GM18508 (cell line): Measurements from ENCODE around the gene NKRF.

Source experiments
- ATAC-seq: cut with Tn5 transposase; IDR thresholded peaks from one replicate; pipeline ENCODE4 v1.9.1; 2021; ENCODE audit warnings: moderate number of reproducible peaks; ENCODE audit not compliant: insufficient read depth, unreplicated experiment

The NKRF gene

DNA sequence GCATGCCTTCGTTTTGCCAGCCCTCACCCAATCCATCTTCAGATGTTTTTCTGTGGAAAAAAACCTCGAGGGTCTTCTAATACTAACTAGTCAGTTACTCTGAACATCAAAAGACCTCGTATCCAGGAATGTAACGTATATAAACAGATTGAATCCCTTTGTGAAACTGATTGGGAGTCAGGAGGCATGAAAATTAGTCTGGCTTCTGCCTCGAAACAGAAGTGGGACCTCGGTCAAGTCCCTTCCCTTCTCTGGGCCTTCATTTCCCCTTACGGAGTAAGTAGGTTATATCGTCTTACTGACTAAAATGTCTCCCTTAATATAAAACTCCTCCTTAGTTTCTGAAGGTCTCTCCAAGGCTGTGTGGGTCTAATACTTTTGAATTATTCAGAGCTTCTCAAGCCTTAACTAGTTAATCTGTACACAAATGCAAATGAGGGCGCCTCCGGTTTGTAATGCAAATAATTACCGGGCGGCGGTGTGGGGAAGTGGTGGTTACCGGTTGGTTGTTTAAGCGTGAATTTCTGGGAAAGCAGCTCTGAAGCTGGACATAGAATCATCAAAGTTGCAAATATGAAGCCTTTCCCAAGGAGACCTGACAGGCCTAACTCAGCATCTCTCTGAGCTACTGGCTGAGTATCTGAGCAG is 11.4 kb upstream of the NKRF start:
- ATAC-seq: peak; percentile 59

DNA sequence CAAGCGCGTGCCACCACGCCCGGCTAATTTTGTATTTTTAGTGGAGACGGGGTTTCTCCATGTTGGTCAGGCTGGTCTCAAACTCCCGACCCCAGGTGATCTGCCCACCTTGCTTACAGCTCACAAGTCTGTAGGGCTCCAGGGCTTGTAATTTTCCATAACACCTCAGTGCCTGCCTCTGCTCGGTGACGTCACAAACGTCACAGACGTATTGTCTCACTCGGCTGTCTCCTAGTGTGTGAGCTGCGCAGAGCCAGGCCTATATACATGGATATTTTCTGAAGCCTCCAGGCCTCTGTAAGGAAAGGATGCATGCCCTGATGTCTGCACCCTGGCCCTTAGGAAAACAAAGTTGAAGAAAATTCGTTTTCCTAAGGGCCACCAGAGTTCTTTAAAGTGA is 8.6 kb upstream of the NKRF start:
- no peak for ATAC-seq

DNA sequence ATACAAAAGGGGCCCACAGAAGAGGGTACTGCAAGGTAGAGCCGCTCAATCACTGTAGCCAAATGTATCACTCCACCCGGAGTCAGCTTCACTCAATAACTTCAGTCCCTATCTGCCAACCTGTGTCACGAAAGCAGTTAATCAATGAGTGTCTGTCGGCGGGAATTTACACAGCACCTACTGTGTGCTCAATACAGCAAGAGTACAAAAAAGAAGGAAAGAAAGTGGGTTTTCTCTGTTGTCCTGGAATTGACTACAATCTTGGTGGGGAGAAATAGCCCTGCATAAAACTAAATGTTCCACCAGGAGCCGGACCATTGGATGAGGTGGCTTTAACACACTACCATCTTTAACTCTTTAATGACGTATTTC is 780 bp upstream of the NKRF start:
- ATAC-seq: no peak

DNA sequence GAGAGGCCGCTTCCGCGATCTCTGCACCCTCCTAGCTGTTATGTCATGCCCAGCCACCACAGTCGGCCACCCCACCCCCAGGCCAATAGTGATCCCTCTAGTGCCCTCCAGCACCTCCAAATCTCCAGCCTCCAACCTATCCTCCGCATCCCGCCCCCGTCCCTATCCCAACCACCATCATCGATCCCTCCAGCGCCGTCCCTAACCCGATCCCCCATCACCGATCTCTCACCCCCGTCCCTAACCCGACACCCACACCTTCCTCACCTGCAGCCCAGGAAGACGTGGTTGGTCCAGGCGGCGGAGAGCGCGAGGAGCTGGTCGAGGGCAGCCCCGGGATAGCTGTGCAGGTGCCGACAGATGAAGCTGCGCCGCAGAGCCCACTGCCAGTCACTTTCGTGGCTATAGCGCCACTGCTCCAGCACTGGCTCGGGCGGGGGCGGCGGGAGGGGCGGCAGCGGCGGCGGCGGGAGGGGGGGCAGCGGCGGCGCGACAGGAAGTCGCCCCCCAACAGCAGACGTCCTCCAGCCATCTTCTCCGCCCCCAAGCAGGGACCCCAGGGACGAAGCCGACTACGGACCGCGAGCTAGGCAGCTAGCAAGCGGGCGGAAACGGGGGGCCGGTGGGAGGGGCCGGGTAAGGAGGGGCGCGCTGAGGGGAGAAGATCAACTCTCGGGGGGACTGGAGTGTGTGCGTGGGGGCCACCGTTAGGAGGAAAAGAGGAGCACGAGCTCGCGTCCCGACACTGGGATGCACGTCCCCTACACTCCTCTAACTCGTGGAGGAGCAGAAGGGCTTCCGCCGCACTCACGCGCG is 552 bp downstream of the NKRF start:
- ATAC-seq: no peak

DNA sequence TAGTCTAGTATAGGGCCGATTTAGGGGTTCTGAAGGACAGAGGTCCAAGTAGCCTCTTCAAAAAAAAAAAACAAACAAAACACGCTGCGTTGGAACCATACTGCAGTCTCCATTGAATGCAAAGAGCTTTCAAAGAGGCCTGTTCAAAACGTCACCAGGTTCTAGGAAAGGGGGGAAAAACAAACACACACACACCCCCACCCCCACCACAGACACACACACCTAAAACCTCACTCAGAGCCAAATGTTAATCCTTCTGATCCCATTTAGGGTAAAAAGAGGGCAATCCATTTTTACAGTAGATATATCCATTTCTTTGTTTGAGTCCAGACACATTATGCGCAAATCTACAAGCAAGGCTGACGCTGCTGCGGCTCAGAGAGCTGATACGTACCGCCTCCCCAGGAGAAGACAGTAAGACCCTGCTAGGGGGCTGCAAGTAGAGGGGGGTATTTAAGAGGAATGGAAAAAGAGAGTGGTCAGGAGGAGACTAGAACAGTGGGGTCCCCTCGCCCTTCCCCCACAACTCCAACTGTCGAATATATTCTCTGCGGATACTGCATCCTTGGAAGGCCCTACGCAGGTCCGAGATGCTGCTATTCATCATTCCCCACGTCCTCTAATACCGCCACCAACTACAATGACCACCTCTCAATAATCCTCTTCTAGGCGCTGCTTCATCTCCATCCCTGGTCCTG is 1.3 kb downstream of the NKRF start:
- ATAC-seq: no peak

DNA sequence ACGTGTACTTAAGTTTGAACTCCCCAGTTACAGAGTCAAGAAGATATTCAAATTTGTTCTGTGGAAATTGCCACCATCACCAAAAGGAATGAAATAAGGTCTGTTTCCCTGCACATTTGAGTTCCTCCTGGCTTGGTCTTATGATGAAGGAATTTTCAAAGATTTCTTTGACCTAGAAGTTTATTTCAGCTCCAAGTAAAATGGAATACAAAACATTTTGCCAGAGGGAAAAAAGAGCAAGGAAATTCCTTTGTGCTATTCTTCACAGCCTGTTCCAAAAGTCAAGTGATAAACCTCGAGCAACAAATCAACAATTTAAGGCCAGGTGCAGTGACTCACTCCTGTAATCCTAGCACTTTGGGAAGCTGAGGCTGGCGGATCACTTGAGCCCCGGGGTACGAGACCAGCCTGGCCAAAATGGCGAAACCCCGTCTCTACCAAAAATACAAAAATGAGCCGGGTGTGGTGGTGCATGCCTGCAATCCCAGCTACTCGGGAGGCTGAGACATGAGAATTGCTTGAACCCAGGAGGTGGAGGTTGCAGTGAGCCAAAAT is 3.4 kb downstream of the NKRF start:
- no peak for ATAC-seq

DNA sequence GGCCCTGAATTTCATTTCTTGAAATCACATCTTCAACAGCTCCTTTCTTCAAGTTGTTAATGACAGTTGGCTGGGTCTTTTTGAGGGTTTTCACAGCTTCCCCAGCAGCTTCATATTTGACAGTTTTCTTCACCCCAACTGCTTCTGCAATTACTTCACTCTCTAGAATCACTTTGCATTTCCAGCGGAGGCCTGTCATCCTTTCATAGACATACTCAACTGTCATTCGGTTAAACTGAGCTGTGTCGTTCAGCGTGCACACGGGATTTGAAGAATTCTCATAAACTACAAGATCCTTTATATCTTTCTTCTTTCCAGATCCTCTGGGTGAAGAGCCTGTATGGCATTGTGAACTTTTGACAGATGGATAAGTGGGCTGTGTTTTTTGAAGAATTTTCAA is 16.4 kb downstream of the NKRF start:
- no peak for ATAC-seq

DNA sequence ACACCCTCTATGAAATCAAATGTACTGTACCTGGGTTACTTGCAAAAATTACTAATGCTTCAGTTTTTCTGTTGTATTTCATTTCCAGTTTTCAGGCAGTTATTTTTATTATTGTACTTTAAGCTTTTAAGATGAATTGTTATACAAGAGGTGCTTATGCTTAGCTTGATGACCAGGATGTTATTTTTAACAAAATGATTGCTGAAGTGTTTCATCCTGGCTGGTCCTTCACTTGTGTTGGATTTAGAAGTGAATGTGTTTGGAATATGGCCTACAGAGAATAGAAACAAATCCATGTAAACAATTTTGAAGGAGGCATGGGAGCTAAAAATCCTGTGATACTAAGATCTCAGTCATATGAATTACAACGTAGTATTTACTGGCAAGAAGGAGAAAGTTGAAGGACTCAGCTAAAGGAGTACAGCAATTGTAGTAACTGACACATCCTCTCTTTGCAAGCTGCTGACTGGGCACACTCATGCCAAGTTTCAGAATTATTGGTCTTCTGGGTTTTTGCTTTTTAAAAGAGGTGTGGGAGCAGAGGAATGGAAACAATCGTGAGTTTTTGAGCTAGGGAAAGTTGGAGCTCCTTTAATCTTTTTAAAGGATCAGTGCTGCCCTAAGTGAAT is 22.7 kb downstream of the NKRF start:
- ATAC-seq: no peak

DNA sequence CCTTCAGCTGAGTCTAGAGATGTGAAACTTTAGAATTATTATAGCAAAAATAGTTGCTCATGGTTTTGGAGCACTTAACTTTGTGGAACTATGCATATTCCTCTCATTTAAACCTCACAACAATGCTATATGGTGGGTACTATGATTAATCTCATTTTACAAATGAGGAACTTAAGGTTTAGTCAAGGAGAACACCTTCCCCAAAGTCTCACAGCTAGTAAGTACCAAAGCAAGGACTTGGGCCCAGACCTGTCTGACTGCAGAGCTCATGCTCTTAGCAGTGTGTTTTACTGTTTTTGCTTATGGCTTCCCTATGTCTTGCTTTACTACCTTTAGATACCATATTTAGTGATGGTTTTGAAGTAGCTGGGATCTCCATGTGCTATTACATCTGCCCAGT is 26.8 kb downstream of the NKRF start:
- no peak for ATAC-seq

DNA sequence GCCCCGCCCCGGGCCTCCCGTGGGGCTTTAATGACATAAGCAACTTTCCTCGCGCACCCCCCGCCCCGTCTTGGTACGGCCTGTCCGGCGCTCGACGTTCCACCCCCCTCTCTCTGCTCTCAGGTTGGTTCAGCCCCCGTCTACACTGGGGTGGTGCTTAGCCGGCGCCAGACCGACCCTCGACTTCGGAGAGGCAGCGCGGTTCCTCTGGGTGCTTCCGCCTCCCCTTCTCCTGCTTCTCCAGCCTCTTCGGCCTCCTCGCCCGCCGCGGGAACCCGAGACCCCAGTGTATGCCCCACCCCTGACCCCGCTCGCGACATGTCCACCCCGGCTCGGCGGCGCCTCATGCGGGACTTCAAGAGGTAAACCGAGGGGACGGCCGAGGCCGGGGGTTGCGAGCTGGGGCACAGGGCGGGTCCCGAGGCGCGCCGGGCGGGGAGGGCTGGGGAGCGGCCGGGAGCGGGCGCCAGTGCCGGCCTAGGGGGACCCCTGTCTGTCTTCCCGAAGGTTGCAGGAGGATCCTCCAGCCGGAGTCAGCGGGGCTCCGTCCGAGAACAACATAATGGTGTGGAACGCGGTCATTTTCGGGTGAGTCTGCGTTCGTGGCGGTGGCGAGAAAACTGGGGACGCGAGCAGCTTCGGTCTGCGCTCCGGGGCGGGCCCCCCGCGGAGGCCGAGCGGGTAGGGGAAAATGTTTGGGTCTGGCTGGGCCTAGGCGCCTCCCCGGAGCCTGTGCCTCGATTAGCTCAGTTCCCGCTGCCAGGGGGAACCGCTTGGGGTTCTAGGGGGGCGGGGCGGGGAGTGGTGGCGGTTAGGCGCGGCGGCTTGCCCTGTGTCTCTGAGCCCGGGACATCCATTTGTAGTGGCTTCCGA is 31.6 kb downstream of the NKRF start, which contains the start of gene UBE2A:
Gene UBE2A, plus strand, starts transcription at position 170 of the 873 bp plus-strand sequence. Its CDS starts 149 bp downstream, at position 319.
- ATAC-seq: peak; percentile 56

DNA sequence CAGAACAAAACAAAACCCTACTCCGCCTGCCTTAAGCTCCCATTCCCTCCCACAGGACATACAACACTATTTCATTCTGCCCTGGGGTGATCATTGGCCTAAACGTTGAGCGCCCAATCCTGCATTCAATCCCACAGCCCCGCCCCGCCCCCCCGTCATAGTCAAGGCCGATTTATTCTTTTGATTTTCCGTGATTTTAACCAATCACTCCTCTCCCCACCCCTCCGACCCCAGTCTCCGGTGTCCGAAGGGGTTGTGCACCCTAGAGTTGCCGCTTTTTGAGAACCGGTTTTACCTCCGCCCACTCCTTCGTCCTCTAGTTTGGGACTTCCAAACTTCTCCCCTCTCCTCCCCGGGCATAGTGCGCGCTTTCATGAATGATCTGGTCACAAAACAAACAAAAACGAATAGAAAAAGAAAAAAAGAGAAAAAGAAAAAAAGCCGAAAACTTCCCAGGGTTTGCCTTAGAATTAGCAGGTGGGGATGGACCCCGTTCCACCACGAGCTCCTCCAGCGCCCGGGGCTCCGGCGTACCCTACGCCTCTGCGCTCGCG is 32.3 kb downstream of the NKRF start:
- ATAC-seq: peak; percentile 52

DNA sequence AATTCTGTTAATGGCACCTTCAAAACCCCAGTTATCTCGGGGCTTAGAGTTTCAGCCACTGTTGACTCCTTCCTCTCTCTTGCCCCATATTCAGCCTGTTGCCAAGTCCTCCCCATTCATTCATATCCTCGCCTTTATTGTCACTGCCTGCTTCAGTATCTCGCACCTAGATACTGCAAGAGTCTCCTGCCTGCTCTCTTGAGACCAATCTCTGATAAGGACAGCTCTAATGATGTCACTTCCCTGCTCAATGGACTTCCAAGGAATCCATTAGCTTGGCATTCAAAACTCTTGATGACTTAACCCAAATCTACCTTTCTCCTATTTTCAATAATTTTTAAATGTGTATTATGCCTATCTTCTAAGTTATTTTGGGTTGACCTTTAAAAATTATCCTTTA is 33.0 kb downstream of the NKRF start:
- no peak for ATAC-seq

DNA sequence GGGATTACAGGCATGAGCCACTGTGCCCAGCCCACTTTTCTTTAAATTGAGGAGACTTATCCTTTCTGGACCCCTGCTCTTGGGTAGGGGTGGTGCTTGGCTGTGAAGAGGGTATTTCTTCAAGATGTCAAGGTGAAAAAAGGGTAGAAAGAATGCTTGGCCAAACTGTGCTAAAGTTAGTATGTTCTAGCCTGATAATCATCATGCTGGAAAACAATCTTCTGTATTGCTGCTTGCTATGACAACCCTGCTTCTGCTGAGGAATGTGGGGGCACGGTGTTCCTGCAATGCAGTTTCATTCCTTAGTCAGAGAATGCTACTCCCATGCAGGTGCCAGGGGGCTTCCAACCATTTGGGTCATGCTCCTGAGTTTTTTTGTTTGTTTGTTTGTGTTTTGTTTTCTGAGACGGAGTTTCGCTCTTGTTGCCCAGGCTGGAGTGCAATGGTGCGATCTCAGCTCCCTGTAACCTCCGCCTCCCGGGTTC is 35.8 kb downstream of the NKRF start:
- ATAC-seq: no peak

DNA sequence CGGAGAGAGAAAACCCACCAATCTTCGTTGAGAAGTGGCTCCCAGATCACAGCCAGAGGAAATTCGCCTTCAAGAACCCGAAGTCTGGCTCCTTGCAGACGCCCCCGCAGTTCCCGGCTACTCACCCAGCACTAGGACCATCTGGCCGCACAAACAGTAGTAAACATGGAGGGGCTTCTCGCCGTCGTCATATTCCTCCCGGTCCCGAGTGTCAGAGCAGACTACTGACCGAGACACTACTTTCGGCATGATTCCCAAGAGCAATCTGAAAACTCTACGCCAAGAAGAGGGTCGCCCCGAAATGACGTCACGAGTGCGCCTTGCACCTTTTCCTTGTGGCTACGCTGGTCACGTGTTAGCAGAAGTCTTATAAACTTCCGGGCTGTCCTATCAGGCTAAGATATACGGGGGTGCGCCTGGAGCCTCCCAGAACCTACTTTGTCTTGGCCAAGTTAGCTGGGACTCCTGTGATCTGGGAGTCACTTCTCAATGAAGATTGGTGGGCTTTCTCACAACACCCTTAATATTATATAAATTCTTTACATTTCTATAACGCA is 41.0 kb downstream of the NKRF start, which contains the start of gene STEEP1:
Gene STEEP1, minus strand, starts transcription at position 303 of the 557 bp plus-strand sequence. Its CDS starts 54 bp downstream, at position 249.
- ATAC-seq: no peak

DNA sequence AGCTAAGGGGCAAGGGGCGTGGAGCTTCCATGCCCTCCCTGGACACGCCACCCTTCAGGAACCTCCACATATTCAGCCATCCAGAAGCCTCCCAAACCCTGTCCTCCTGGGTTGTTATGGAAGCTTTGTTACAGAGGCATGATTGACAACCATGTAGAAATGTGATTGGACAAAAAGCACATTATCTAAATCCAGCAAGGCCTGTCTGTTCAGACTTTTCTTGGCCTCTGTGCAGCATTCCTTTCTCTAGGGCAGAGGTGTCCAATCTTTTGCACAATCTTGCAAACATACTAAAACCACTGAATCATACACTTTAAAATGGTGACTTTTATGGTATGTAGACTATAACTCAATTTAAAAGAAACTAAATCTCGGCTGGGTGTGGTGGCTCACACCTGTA is 53.7 kb downstream of the NKRF start:
- no peak for ATAC-seq

DNA sequence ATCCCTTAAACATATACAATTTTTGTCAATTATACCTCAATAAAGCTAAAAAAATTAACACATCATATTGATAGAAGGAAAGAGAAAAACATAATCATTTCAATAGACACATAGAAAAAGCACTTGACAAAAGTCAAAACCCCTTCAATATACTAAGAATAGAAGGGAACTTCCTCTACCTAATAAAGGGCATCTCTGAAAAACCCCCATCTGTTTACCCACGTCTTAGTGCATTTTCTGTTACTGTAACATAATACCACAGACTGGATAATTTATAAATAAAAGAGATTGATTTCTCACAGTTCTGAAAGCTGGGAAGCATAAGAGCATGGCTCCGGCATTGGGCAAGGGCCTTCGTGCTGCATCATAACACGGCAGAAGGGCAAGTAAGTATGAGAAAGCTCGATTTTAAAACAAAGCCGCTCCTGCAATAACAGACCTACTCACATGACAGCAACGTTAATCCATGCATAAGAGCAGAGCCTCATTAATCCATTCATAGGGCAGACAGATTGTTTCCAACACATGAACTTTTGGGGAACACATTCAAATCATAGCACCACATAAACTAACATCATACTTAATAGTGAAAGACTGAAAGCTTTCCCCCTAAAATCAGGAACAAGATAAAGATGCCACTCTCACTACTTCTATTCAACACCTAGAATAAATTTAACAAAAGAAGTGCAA is 56.8 kb downstream of the NKRF start:
- ATAC-seq: peak; percentile 65

DNA sequence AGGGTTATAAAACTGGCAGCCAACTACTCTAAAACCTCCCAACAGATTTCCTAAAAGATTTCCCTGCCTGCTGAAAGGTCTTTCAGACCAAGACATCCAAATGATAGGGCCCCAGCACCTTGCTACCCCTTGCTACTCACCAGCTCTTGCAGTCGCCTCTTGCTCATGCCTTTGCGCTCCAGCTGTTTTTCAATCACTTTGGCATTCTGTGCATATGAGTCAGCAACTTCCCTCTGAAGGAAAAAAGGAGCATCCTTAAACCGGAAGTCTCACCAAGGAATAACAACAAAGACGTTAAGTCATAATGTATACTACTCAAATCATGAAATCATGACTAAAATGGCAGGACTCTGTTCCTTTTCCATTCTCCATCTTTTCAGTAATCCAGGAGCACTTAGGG is 65.0 kb downstream of the NKRF start:
- ATAC-seq: no peak

DNA sequence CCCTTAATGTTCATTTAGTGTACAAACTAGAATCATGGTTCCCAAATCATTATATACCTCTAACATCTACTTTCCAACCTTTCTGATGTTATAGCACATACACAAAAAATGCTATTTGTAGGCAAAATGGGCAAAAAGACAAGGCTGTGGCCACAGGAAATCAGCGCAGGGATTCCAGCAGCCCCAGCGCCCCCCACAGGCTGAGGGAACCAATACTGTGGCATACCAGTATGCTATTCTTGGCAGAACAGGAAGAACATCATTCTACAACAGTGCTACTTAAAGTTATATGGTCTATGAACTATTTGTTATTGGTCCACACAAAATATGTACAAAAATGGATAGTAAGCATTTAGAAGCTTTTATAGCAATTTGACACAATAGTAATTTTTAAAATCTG is 66.4 kb downstream of the NKRF start:
- ATAC-seq: no peak
